Loucy (cell line): ENCODE results near the gene GSS.

Experiments
- H2AFZ ChIP-seq: fragments of 200-600 bp; sonication (generic); 2 replicates; pipeline ENCODE4 v1.6.0; 2016; ENCODE audit warnings: antibody characterized with exemption, mild to moderate bottlenecking, low read length, moderate library complexity
- H3F3A ChIP-seq: fragments of 200-600 bp; 2 replicates; pipeline ENCODE4 v1.6.0; 2016; ENCODE audit warnings: antibody characterized with exemption, low read depth, mild to moderate bottlenecking
- H3K27me3 ChIP-seq: fragments of 200-600 bp; sonication (generic); 2 replicates; pipeline ENCODE4 v1.6.1; 2014; ENCODE audit warnings: low read length, mild to moderate bottlenecking; ENCODE audit not compliant: insufficient read depth, poor library complexity, severe bottlenecking
- H3K36me3 ChIP-seq: fragments of 200-600 bp; sonication (generic); 2 replicates; pipeline ENCODE4 v1.6.1; 2016; ENCODE audit warnings: low read length; ENCODE audit not compliant: insufficient read depth
- H3K4me1 ChIP-seq: fragments of 200-600 bp; sonication (generic); 2 replicates; pipeline ENCODE4 v1.5.1; 2014; ENCODE audit warnings: low read length, mild to moderate bottlenecking; ENCODE audit not compliant: insufficient read depth, poor library complexity, severe bottlenecking
- H3K4me2 ChIP-seq: fragments of 200-600 bp; sonication (generic); 2 replicates; pipeline ENCODE4 v1.6.0; 2014; ENCODE audit warnings: antibody characterized with exemption, low read length, low read depth, mild to moderate bottlenecking; ENCODE audit not compliant: poor library complexity, severe bottlenecking
- H3K4me3 ChIP-seq: fragments of 200-600 bp; sonication (generic); 2 replicates; pipeline ENCODE4 v1.5.1; 2014; ENCODE audit warnings: low read length, mild to moderate bottlenecking, mixed read lengths; ENCODE audit not compliant: poor library complexity, severe bottlenecking
- H3K79me2 ChIP-seq: fragments of 200-600 bp; sonication (generic); 2 replicates; pipeline ENCODE4 v1.6.1; 2014; ENCODE audit warnings: low read length; ENCODE audit not compliant: insufficient read depth
- H3K9ac ChIP-seq: fragments of 200-600 bp; sonication (generic); 2 replicates; pipeline ENCODE4 v1.6.0; 2014; ENCODE audit warnings: mild to moderate bottlenecking, low read depth, low read length, moderate library complexity; ENCODE audit not compliant: poor library complexity, severe bottlenecking
- H3K9me2 ChIP-seq: fragments of 200-600 bp; sonication (generic); replicated peaks from 2 replicates; pipeline ENCODE4 v1.6.1; 2016; ENCODE audit warnings: low read depth, low read length, mixed read lengths
- H3K9me3 ChIP-seq: fragments of 200-600 bp; sonication (generic); 2 replicates; pipeline ENCODE4 v1.6.1; 2014; ENCODE audit warnings: mild to moderate bottlenecking, antibody characterized with exemption, low read length, low read depth; ENCODE audit not compliant: insufficient read depth
- H4K20me1 ChIP-seq: fragments of 200-600 bp; sonication (generic); 2 replicates; pipeline ENCODE4 v1.6.0; 2014; ENCODE audit warnings: antibody characterized with exemption, low read length, mild to moderate bottlenecking; ENCODE audit not compliant: insufficient read depth, poor library complexity, severe bottlenecking
- CTCF ChIP-seq: fragments of 200-600 bp; sonication (generic); conservative IDR thresholded peaks from 2 replicates; pipeline ENCODE4 v1.5.1; 2014; ENCODE audit warnings: mild to moderate bottlenecking, antibody characterized with exemption, low read length
- EZH2phosphoT487 ChIP-seq: fragments of 200-600 bp; IDR thresholded peaks from 2 replicates; pipeline ENCODE4 v1.6.1; 2018; ENCODE audit warnings: antibody characterized with exemption, mild to moderate bottlenecking, moderate library complexity, borderline replicate concordance

Gene GSS

GRCh38 chr20:34920055-34920454, 35.6 kb downstream of the GSS start:
- H3K36me3 ChIP-seq: peaks cover 3% of the 10 kb centered on the region; the same call in 1 of the 2 replicates
- H3K4me2 ChIP-seq: no peak overlapping the region
- no peaks in the 10 kb centered on the region for H3K9me2 ChIP-seq
- H4K20me1 ChIP-seq: no peaks in the 10 kb centered on the region
- no peaks in the 10 kb centered on the region for H3K27me3 ChIP-seq
- no peaks in the 10 kb centered on the region for H3K9me3 ChIP-seq
- H2AFZ ChIP-seq: no peak overlapping the region
- no peaks in the 10 kb centered on the region for H3K79me2 ChIP-seq
- H3K4me1 ChIP-seq: no peaks in the 10 kb centered on the region
- no peaks in the 10 kb centered on the region for H3F3A ChIP-seq
- TF ChIP-seq EZH2phosphoT487: no peak
- TF ChIP-seq CTCF: no peak
- H3K9ac ChIP-seq: no peak overlapping the region
- H3K4me3 ChIP-seq: no peak overlapping the region

GRCh38 chr20:34916774-34917354, 38.7 kb downstream of the GSS start:
- Histone ChIP-seq H3K4me2 (no peak overlapping the region), H3K9ac (no peak overlapping the region), H3K9me2 (no peaks in the 10 kb centered on the region), H2AFZ (no peak overlapping the region), H4K20me1 (no peaks in the 10 kb centered on the region), H3K9me3 (no peaks in the 10 kb centered on the region), H3K4me1 (no peaks in the 10 kb centered on the region), H3K36me3 (peaks cover 3% of the 10 kb centered on the region; the same call in 1 of the 2 replicates), H3K27me3 (no peaks in the 10 kb centered on the region), H3F3A (no peaks in the 10 kb centered on the region), H3K79me2 (no peaks in the 10 kb centered on the region), H3K4me3 (no peak overlapping the region)
- TF ChIP-seq EZH2phosphoT487 (no peak), CTCF (no peak)

GRCh38 chr20:34915749-34916455, 39.7 kb downstream of the GSS start:
- Histone ChIP-seq H4K20me1 (no peaks in the 10 kb centered on the region), H3K79me2 (no peaks in the 10 kb centered on the region), H3K4me3 (no peak overlapping the region), H3K27me3 (no peaks in the 10 kb centered on the region), H2AFZ (no peak overlapping the region), H3F3A (no peaks in the 10 kb centered on the region), H3K36me3 (peaks cover 3% of the 10 kb centered on the region; the same call in 1 of the 2 replicates), H3K4me2 (no peak overlapping the region), H3K9ac (no peak overlapping the region), H3K4me1 (no peaks in the 10 kb centered on the region), H3K9me2 (no peaks in the 10 kb centered on the region), H3K9me3 (no peaks in the 10 kb centered on the region)
- TF ChIP-seq EZH2phosphoT487 (no peak), CTCF (no peak)
